Adrenal gland (tissue), 12 donors: Measurements from ENCODE around the gene KLHL29. TPM values are rescaled to one million over a fixed set of nuclear protein-coding genes. Genes with fewer than 3 reads are reported as not detected.

Experiments used
- DNase-seq, 7 donors: peaks; one replicate each; pipeline ENCODE4 v3.0.0-alpha.2; 2019 to 2020
- H3K27ac ChIP-seq, 5 donors: fragments of 200-600 bp; sonication (generic) in 4 of 5; 1 replicate in 3 of 5; 2 replicates in 2 of 5; pipeline versions ENCODE4 v1.5.1 to v1.8.0; 2016 to 2020; ENCODE audit warnings: mild to moderate bottlenecking in 1 of 5
- H3K27me3 ChIP-seq: fragments of 200-600 bp; 2 replicates; pipeline ENCODE4 v1.8.0; 2021
- H3K36me3 ChIP-seq, 2 donors: fragments of 200-600 bp; replicated peaks in 1 of 2; 1 replicate in 1 of 2; 2 replicates in 1 of 2; pipeline versions ENCODE4 v1.5.1 to v1.8.0; 2018 to 2022
- H3K4me1 ChIP-seq, 2 donors: fragments of 200-600 bp; replicated peaks in 1 of 2; 1 replicate in 1 of 2; 2 replicates in 1 of 2; pipeline versions ENCODE4 v1.5.1 to v1.8.0; 2018 to 2021
- H3K4me3 ChIP-seq, 4 donors: fragments of 200-600 bp; sonication (generic) in 3 of 4; one replicate each; pipeline ENCODE4 v1.5.1; 2016 to 2018
- H3K9me3 ChIP-seq, 3 donors: fragments of 200-600 bp; sonication (generic) in 1 of 3; replicated peaks in 1 of 3; 1 replicate in 2 of 3; 2 replicates in 1 of 3; pipeline versions ENCODE4 v1.5.1 to v1.8.0; 2016 to 2021
- CTCF ChIP-seq, 6 experiments: fragments of 450-650 bp in 4 of 6; fragments of 200-600 bp in 2 of 6; sonication (generic) in 1 of 6; IDR thresholded peaks; 1 replicate in 5 of 6; 2 replicates in 1 of 6; pipeline versions ENCODE4 v1.5.1 to v1.8.0; 2016 to 2021; ENCODE audit warnings: antibody characterized with exemption in 6 of 6, mild to moderate bottlenecking in 2 of 6, moderate library complexity in 1 of 6
- POLR2A ChIP-seq, 2 donors: fragments of 450-650 bp; IDR thresholded peaks; one replicate each; pipeline ENCODE4 v1.6.1; 2017; ENCODE audit warnings: antibody characterized with exemption in 2 of 2, mild to moderate bottlenecking in 2 of 2, moderate library complexity in 1 of 2
- WGBS, 4 donors: extraction: QIAGEN DNeasy Blood & Tissue Kit in 2 of 4; methylation state at CpG; one replicate each; pipeline versions ENCODE4 v1.1.5 to v1.1.7; 2013 to 2017; 5-methylcytosine and 5-hydroxymethylcytosine counted together
- intact Hi-C, 2 donors: fragments of 100-400 bp; cut with DNase I; formaldehyde crosslinking; loops; one replicate each; pipeline versions ENCODE4 v1.14.1 to v1.15.0; 2022 to 2023
- polyA plus RNA-seq, 3 donors: library from polyadenylated mRNA; stranded (reverse); fragments of 200-250 nt in 2 of 3; fragments of 350-450 nt in 1 of 3; fragmentation: Illumina TruSeq in 1 of 3; extraction: RNeasy Lipid Tissue Mini Kit (QIAGEN cat#74804) in 1 of 3; gene quantifications; one replicate each; pipeline ENCODE4 v1.2.3, GENCODE V29; 2013 to 2014
- total RNA-seq, 9 donors: library from RNA; depleted of rRNA in 4 of 9; stranded (reverse); fragments of >200 nt in 4 of 9; fragments of 120-200 nt in 1 of 9; fragmentation: NEBNext Ultra II Directional in 1 of 9; extraction: Animal tissue kit (Norgen Biotek cat#: 25700) in 1 of 9; gene quantifications; one replicate each; pipeline versions ENCODE4 v1.1.0 to v1.2.4, GENCODE V29; 2013 to 2023
- donor health status: healthy with polysubstance abuse.
- donor health status: Bipolar disorder and iron deficiency.
- donor health status: DM: yes; HTN: yes; CAD: no.
- donor health status: DM: no; HTN: no; CAD: no.
- donor health status: DM: no; HTN: no; CAD: no.
- donor health status: DM: yes; HTN: yes; CAD: no.

KLHL29 gene
- total and polyA plus RNA-seq, 12 donors, result 1.9 to 24.5 (median 15.7) TPM

GRCh38 chr2:23617167-23617810 is 232.3 kb downstream of the KLHL29 start:
- Histone ChIP-seq H3K9me3 (no peaks in the 10 kb centered on the region), H3K27ac (peak overlapping the region in 2 of 5 donors; percentile 71 to 80), H3K4me3 (no peak overlapping the region), H3K27me3 (no peaks in the 10 kb centered on the region), H3K4me1 (peaks cover 0 to 32% of the 10 kb centered on the region in 2 donors), H3K36me3 (no peaks in the 10 kb centered on the region)
- intact Hi-C loops, result no loop called here
- 66 to 77% (median 71%) methylated on average over 15 to 16 of the region's 16 CpGs for WGBS, 4 donors
- TF ChIP-seq CTCF (IDR thresholded peaks at IDR 0.05) (peak in 3 of 6 experiments; percentile 18 to 52 (median 44)), POLR2A (IDR thresholded peaks at IDR 0.05) (no peak)
- peak in 2 of 7 donors; percentile 40 to 83 for DNase-seq

- Histone ChIP-seq H3K27ac (peak overlapping the region in 2 of 5 donors; percentile 71 to 80), H3K4me3 (no peak overlapping the region), H3K4me1 (peaks cover 0 to 32% of the 10 kb centered on the region in 2 donors), H3K36me3 (no peaks in the 10 kb centered on the region), H3K27me3 (no peaks in the 10 kb centered on the region), H3K9me3 (no peaks in the 10 kb centered on the region)
- 62 to 85% (median 81%) methylated on average over 15 of the region's 15 CpGs for WGBS, 4 donors
- intact Hi-C loops, result no loop called here
- DNase-seq, result no peak
- TF ChIP-seq CTCF (IDR thresholded peaks at IDR 0.05), result no peak
- no peak for TF ChIP-seq POLR2A (IDR thresholded peaks at IDR 0.05)
Observed at GRCh38 chr2:23617811-23618215, 232.8 kb downstream of the KLHL29 start.

GRCh38 chr2:23618265-23618664 is 233.3 kb downstream of the KLHL29 start:
- Histone ChIP-seq H3K4me1 (peaks cover 0 to 32% of the 10 kb centered on the region in 2 donors), H3K36me3 (no peaks in the 10 kb centered on the region), H3K9me3 (no peaks in the 10 kb centered on the region), H3K27ac (peak overlapping the region in 2 of 5 donors; percentile 71 to 80), H3K27me3 (no peaks in the 10 kb centered on the region), H3K4me3 (no peak overlapping the region)
- no peak for DNase-seq
- intact Hi-C loops, result no loop called here
- TF ChIP-seq CTCF (IDR thresholded peaks at IDR 0.05), result no peak
- no peak for TF ChIP-seq POLR2A (IDR thresholded peaks at IDR 0.05)
- WGBS, 4 donors, result 92 to 97% (median 95%) methylated on average over 10 of the region's 10 CpGs

DNA sequence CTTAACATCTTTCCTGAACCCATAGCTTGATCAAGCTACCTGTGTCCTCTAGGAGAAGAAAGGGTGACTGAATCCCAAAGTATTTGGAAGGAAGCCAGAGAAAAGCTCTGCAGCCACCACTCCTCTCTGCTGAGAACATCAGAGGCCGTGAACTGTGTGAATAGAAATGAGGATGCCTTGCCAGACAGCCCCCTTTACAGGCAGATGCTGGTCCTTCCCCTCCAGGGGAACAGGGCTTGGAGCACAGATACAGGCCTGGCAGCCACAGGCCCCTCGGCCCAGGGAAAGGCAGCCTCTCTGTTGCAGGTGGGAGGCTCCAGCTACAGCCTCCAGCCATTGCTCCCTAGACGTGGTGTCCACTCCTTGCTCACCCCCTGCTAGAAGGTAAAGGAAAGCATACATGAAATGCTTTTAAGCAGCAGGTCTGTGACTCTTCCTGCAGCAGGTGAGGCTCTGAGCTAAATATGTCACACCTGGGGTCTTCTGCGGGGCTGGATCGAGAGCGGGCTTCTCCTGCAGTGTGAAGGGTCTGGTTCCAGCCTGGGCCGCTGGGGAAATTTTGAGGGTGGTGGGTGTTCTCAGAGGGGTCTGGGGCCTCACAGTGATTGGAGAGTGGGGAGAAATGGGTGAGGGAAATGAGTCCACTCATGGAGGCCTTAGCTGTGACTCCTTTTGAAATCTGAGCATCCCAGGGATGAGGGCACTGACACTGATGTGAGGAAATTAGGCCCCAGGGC is 234.0 kb downstream of the KLHL29 start:
- peak overlapping the region in 2 of 5 donors; percentile 17 to 80 for H3K27ac ChIP-seq
- no peak for DNase-seq
- H3K36me3 ChIP-seq, result no peaks in the 10 kb centered on the region
- intact Hi-C loops, result no loop called here
- H3K9me3 ChIP-seq, result no peaks in the 10 kb centered on the region
- peaks cover 0 to 32% of the 10 kb centered on the region in 2 donors for H3K4me1 ChIP-seq
- H3K27me3 ChIP-seq, result no peaks in the 10 kb centered on the region
- H3K4me3 ChIP-seq, result no peak overlapping the region
- WGBS, 4 donors, result 78 to 89% (median 86%) methylated on average over 6 to 7 of the region's 7 CpGs
- TF ChIP-seq CTCF (IDR thresholded peaks at IDR 0.05) (no peak), POLR2A (IDR thresholded peaks at IDR 0.05) (no peak)
